GM19468 (cell line): ENCODE measurements around the gene SYMPK.
"Not testable (repeated sequence)": the region's sequence is repeated elsewhere in the genome, so short reads cannot be mapped to it uniquely, and the experiment has no call there.

Experiments
- ATAC-seq: cut with Tn5 transposase; IDR thresholded peaks from one replicate; pipeline ENCODE4 v1.9.1; 2021; ENCODE audit warnings: mild to moderate bottlenecking, moderate library complexity, moderate number of reproducible peaks; ENCODE audit not compliant: unreplicated experiment; ENCODE audit errors: extremely low read depth

SYMPK gene

DNA sequence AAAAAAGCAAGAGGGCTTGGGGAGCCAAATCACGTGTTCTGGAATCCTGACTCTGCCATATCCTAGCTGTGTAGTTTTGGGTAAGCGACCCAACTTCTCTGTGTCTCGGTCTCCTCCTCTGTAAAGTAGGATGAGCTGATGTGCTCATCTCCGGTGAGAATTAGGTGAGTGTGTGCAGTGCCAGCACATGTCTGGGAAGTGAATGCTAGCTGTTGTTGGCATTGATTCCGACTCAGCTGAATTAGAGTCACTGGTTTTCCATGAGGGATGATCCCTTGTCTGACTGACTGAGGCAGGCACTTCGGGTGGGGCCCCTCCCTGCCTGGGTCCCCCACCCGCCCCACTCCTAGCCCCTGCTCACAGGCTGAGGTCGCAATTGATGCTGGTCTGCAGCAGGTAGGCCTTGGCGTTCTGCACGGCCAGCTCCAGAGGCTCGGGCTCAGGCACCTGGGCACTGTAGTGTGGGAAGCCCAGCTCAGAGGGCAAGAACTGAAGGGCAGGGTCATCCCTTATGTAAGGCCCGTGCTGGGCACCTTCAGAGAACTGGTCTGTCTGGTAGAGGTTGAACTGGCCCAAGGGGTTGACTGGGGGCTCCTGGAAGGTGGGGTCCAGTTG is 48.7 kb downstream of the SYMPK start:
- no peak for ATAC-seq

DNA sequence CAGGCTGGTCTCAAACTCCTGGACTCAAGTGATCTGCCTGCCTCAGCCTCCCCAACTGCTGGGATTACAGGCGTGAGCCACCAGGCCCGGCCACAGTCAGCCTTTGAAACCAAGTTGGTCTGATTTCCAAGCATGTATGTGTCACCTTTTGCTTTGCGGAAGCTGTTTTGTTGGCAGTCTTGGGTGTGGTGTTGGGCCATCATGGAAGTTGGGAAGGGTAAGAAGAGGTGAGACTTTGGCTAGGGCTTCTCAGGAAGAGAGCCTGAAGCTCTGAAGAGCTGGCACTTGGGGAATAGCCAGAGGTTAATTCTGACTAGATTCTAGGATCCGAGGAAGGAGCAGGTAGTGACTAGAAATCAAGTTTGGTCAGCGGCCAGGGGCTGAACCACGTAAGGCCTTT is 50.6 kb downstream of the SYMPK start:
- no peak for ATAC-seq

GRCh38 chr19:45809643-45810159 is 53.2 kb downstream of the SYMPK start:
- no peak for ATAC-seq

DNA sequence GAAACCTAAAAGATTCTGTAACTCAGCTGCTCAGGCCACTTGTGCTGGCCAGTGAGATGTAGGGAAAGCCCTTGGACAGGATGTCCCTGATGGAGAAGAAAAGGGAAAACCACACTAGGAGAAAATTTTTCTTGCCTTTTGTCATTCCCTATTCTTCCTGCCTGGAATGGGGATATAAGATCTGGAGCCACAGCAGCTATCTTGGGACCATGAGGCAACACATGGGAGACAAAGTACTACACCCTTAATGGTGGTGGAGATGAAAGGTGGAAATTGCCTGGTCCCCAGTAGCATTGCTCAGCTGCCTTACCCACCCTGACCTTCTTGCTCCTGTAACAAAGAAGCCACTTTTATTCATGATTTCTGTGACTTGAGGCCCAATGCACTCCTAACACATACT is 57.2 kb downstream of the SYMPK start:
- ATAC-seq, result no peak

DNA sequence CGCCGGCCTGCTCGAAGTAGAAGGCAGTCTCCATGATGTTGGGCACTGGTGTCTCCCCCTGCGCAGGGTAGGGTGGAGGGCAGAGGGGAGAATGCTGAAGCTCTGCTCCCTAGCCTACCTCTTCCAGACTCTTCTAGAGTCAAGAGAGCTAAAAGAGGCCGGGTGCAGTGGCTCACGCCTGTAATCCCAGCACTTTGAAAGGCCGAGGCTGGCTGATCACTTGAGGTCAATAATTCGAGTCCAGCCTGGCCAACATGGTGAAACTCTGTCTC is 58.1 kb downstream of the SYMPK start:
- no peak for ATAC-seq

- no peak for ATAC-seq
Measured at GRCh38 chr19:45804140-45804958, 58.6 kb downstream of the SYMPK start.

DNA sequence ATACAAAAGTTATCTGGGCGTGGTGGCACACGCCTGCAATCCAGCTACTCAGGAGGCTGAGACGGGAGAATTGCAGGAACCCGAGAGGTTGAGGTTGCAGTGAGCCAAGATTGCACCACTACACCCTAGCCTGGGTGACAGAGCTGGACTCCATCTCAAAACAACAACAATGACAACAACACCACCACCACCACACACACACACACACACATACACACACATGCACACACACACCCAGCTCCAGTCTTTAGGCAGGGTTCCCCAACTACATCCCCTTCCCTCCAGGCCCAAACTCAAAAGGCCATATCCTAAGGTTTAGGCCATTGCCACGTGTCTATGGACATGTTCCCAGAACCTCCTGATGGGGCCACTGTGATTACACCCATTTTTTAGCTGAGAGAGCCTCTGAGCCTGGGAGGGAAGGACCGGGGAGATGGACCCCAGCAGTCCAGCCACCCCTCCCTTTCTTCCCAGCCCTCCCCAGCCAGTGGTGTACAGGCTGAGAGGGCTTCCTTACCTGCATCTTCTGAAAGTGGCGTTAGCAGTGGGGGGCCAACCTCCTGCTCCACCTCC is 61.3 kb downstream of the SYMPK start:
- ATAC-seq, result no peak

DNA sequence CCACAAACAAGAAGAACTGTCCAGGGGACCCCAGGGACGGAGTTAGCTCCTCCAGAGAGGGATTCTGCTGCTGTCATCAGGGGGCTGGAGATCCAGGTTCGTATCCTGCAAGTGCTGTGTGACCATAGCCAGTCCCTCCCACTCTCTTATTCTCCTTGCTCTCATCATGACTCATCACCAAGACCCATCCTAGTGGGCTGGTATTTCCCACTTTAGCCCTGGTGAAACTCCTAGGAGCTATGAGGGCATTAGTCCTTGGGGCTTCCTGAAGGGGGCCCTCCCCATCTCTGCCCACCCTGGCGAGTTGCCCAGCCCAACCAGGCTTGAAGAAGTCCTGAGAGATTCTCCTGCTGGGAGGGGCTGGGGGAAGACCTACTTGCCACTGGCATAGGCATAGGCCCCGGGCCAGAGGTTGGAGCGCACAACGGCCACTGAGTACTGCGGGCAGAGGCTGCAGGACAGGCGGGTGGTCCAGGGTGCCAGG is 62.8 kb downstream of the SYMPK start:
- no peak for ATAC-seq

DNA sequence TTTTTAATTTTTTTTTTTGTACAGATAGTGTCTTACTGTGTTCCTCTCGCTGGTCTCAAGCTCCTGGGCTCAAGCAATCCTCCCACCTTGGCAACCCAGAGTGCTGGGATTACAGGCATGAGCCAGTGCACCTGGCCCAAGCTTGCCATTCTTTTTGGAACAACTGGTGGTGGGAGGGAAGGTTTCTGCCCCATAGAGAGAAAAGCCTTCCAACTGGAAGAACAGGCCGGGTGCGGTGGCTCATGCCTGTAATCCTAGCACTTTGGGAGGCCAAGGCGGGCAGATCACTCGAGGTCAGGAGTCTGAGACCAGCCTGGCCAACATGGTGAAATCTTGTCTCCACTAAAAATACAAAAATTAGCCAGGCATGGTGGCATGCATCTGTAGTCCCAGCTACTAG is 63.4 kb downstream of the SYMPK start:
- ATAC-seq, result not testable (repeated sequence)

GRCh38 chr19:45798995-45799517 is 63.9 kb downstream of the SYMPK start:
- ATAC-seq, result no peak

DNA sequence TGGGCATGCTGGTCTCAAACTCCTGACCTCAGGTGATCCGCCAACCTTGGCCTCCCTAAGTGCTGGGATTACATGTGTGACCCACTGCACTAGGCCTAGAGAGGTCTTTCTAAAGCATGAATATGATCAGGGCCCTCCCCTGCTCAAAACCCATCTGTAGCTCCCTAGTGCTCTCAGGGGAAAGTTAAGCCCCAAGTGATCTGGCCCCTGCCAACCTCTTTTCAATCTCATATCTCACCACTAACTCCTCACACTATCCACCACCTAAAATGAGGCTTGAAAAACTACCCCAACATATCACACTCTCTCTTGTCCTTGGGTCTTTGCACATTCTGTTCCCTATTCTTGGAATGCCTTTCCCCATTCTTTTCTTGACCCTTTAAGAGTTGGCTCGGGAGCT is 68.3 kb downstream of the SYMPK start:
- ATAC-seq, result no peak

- no peak for ATAC-seq
Measured at GRCh38 chr19:45793876-45794275, 69.1 kb downstream of the SYMPK start.

GRCh38 chr19:45793178-45793564 is 69.8 kb downstream of the SYMPK start:
- ATAC-seq, result no peak

- peak; percentile 87 for ATAC-seq
Measured at GRCh38 chr19:45792470-45793177, 70.3 kb downstream of the SYMPK start, which contains the start of gene DMWD. TSS of gene DMWD (minus strand) at chr19:45792845. CDS start at chr19:45792756, 89 bp downstream.

GRCh38 chr19:45791744-45792469 is 71.0 kb downstream of the SYMPK start:
- no peak for ATAC-seq

DNA sequence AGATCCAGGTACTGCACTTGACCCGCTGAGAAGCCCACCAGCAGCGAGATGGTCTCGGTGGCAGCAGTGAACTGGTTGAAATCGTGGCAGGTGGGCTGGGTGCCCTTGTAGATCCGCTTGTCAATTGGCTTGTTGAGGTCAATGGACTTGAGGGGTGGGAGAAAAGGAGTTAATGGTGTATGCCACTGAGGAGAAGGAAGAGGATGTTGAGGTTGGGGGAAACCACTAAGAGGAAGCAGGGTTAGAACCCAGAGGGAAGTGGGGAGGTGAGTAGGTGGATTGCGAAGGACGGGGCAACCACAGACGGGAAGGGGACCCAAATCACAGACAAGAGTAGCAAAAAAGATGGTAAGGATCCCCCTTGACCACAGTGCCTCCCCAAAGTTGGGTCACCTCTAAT is 72.0 kb downstream of the SYMPK start:
- ATAC-seq, result no peak

DNA sequence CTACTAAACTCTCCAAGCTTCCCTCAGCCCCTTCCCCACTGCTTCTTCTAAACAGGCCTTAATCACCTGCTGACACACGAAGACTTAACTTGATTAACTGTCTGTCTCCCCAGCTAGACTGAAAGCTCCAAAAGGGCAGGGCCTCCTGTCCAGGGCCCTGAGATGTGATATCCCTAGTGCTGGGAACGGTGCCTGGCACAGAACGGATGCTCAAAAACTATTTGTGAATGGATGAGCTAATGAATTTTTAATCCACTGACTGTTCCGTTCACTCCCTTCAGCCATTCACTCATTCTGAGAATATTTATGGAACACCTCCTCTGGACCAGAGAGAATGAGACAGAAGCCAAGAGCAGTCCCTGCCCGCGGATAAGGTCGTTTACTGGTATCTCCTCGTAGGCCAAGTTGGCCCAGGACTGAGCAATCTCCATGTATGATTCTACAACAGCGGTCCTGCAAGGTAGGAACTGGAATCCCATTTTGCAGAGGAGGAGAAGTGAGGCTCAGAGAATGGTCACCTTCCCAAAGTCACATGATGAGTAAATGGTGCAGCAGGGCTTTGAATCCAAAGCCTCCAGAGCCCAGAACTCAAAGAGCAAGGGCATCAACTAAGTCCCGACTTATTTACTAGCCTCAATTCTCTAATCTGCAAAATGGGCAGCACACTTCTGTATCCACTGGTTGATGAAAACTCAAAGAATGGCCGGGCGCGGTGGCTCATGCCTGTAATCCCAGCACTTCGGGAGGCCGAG is 73.7 kb downstream of the SYMPK start:
- no peak for ATAC-seq

GRCh38 chr19:45786533-45786894 is 76.4 kb downstream of the SYMPK start:
- no peak for ATAC-seq
